ENCODE results near the gene TTBK2.
"Not testable (repeated sequence)": the region's sequence is repeated elsewhere in the genome, so short reads cannot be mapped to it uniquely, and the experiment has no call there.

The TTBK2 gene

DNA sequence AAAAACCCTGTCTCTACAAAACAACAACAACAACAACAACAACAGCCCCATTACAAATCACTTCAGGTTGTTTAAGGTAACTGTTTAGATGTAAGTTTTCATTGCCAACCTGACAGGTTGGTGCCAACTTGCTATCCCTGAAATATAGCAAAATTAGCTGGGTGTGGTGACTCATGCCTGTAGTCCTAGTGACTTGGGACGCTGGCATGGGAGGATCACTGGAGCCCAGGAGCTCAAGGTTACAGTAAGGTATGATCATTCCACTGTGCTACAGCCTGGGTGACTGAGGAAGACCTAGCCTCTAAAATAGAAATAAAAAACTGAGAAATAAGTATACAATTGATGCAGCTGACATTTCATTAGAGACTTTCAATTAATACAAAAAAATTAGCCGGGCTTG, 147.7 kb downstream of the TTBK2 start:
- Histone ChIP-seq H3K27me3 (ENCODE audit: insufficient read depth, poor library complexity, severe bottlenecking) (no peaks in the 10 kb centered on the region), H3K27ac (replicated peaks) (no peak overlapping the region), H3K4me3 (replicated peaks; ENCODE audit: insufficient read depth, low read length) (no peak overlapping the region)
- TF ChIP-seq, protein P1, sequence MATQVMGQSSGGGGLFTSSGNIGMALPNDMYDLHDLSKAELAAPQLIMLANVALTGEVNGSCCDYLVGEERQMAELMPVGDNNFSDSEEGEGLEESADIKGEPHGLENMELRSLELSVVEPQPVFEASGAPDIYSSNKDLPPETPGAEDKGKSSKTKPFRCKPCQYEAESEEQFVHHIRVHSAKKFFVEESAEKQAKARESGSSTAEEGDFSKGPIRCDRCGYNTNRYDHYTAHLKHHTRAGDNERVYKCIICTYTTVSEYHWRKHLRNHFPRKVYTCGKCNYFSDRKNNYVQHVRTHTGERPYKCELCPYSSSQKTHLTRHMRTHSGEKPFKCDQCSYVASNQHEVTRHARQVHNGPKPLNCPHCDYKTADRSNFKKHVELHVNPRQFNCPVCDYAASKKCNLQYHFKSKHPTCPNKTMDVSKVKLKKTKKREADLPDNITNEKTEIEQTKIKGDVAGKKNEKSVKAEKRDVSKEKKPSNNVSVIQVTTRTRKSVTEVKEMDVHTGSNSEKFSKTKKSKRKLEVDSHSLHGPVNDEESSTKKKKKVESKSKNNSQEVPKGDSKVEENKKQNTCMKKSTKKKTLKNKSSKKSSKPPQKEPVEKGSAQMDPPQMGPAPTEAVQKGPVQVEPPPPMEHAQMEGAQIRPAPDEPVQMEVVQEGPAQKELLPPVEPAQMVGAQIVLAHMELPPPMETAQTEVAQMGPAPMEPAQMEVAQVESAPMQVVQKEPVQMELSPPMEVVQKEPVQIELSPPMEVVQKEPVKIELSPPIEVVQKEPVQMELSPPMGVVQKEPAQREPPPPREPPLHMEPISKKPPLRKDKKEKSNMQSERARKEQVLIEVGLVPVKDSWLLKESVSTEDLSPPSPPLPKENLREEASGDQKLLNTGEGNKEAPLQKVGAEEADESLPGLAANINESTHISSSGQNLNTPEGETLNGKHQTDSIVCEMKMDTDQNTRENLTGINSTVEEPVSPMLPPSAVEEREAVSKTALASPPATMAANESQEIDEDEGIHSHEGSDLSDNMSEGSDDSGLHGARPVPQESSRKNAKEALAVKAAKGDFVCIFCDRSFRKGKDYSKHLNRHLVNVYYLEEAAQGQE (IDR thresholded peaks at IDR 0.05; ENCODE audit: insufficient replicate concordance, low read depth) = no peak
- TF ChIP-seq POLR2AphosphoS5 (IDR thresholded peaks at IDR 0.05; ENCODE audit: low read depth) = no peak
- no peak for TF ChIP-seq SPI1 (IDR thresholded peaks at IDR 0.05; ENCODE audit: borderline replicate concordance, low read depth)
- TF ChIP-seq, protein P2, sequence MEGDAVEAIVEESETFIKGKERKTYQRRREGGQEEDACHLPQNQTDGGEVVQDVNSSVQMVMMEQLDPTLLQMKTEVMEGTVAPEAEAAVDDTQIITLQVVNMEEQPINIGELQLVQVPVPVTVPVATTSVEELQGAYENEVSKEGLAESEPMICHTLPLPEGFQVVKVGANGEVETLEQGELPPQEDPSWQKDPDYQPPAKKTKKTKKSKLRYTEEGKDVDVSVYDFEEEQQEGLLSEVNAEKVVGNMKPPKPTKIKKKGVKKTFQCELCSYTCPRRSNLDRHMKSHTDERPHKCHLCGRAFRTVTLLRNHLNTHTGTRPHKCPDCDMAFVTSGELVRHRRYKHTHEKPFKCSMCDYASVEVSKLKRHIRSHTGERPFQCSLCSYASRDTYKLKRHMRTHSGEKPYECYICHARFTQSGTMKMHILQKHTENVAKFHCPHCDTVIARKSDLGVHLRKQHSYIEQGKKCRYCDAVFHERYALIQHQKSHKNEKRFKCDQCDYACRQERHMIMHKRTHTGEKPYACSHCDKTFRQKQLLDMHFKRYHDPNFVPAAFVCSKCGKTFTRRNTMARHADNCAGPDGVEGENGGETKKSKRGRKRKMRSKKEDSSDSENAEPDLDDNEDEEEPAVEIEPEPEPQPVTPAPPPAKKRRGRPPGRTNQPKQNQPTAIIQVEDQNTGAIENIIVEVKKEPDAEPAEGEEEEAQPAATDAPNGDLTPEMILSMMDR (IDR thresholded peaks at IDR 0.05; ENCODE audit: insufficient read depth, low read length) = no peak
- no peak for TF ChIP-seq GABPA (IDR thresholded peaks at IDR 0.05; ENCODE audit: low read depth)
- no peak for DNase-seq (ENCODE audit: low read depth in 1 of 2, low spot score in 1 of 2)

DNA sequence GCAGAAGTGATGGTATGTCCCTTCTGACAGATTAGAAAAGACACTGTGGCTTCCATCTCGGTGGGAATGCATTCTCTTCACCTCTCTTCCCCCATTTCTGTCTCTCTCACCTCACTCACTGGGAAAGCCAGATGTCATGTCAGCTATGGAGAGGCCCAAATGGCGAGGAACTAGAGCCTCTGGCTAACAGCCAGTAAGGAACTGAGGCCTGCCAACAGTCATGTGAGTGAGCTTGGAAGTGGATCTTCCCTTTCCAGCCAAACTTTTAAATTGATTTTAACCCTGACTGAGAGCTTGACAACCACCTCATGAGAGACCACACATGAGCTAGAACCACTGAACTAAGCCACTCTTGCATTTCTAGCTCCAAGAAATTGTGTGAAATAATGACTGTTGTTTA, 148.4 kb downstream of the TTBK2 start:
- no peak for DNase-seq (ENCODE audit: low read depth in 1 of 2, low spot score in 1 of 2)
- no peak overlapping the region for H3K27ac ChIP-seq (replicated peaks)
- TF ChIP-seq, protein P1 (IDR thresholded peaks at IDR 0.05; ENCODE audit: insufficient replicate concordance, low read depth) = no peak
- no peak for TF ChIP-seq GABPA (IDR thresholded peaks at IDR 0.05; ENCODE audit: low read depth)
- TF ChIP-seq SPI1 (IDR thresholded peaks at IDR 0.05; ENCODE audit: borderline replicate concordance, low read depth) = no peak
- no peak for TF ChIP-seq POLR2AphosphoS5 (IDR thresholded peaks at IDR 0.05; ENCODE audit: low read depth)
- TF ChIP-seq, protein P2 (IDR thresholded peaks at IDR 0.05; ENCODE audit: insufficient read depth, low read length) = no peak
- H3K4me3 ChIP-seq (replicated peaks; ENCODE audit: insufficient read depth, low read length) = no peak overlapping the region
- H3K27me3 ChIP-seq (ENCODE audit: insufficient read depth, poor library complexity, severe bottlenecking) = no peaks in the 10 kb centered on the region

DNA sequence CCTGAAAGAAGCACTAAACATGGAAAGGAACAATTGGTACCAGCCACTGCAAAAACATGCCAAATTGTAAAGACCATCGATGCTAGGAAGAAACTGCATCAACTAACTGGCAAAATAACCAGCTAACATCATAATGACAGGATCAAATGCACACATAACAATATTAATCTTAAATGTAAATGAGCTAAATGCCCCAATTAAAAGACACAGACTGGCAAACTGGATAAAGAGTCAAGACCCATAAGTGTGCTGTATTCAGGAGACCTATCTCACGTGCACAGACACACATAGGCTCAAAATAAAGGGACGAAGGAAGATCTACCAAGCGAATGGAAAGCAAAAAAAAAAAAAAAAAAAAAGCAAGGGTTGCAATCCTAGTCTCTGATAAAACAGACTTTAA, 154.5 kb downstream of the TTBK2 start:
- H3K27ac ChIP-seq (replicated peaks); H3K4me3 ChIP-seq (replicated peaks; ENCODE audit: insufficient read depth, low read length); H3K27me3 ChIP-seq (ENCODE audit: insufficient read depth, poor library complexity, severe bottlenecking); DNase-seq (ENCODE audit: low read depth in 1 of 2, low spot score in 1 of 2): not testable (repeated sequence)

DNA sequence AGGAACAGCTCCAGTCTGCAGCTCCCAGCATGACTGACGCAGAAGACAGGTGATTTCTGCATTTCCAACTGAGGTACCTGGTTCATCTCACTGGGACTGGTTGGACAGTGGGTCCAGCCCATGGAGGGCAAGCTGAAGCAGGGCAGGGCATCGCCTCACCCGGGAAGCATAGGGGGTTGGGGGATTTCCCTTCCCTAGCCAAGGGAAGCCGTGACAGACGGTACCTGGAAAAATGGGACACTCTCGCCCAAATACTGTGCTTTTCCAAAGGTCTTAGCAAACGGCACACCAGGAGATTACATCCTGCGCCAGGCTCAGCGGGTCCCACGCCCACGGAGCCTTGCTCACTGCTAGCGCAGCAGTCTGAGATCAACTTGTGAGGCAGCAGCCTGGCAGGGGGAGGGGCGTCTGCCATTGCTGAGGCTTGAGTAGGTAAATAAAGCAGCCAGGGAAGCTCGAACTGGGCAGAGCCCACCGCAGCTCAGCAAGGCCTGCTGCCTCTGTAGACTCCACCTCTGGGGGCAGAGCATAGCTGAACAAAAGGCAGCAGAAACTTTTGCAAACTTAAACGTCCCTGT, 156.3 kb downstream of the TTBK2 start:
- not testable (repeated sequence) for H3K27me3 ChIP-seq (ENCODE audit: insufficient read depth, poor library complexity, severe bottlenecking); H3K27ac ChIP-seq (replicated peaks); H3K4me3 ChIP-seq (replicated peaks; ENCODE audit: insufficient read depth, low read length); DNase-seq (ENCODE audit: low read depth in 1 of 2, low spot score in 1 of 2)

DNA sequence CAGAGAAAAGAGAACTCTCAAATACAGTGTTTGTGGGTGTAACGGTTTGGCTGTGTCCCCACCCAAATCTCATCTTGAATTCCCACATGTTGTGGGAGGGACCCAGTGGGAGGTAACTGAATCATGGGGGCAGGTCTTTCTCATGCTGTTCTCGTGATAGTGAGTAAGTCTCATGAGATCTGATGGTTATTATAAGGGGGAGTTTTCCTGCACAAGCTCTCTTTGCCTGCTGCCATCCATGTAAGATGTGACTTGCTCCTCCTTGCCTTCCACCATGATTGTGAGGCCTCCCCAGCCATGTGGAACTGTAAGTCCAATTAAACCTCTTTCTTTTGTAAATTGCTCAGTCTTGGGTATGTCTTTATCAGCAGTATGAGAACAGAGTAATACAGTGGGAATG, 158.8 kb downstream of the TTBK2 start:
- H3K27me3 ChIP-seq (ENCODE audit: insufficient read depth, poor library complexity, severe bottlenecking); H3K27ac ChIP-seq (replicated peaks); DNase-seq (ENCODE audit: low read depth in 1 of 2, low spot score in 1 of 2); H3K4me3 ChIP-seq (replicated peaks; ENCODE audit: insufficient read depth, low read length): not testable (repeated sequence)
